K562 (cell line): ENCODE measurements around the gene SYNGR3. TPM values are rescaled to one million over a fixed set of nuclear protein-coding genes. Genes with fewer than 3 reads are reported as not detected.

Experiments used
- ARID1B ChIP-seq: fragments of 450-650 bp; IDR thresholded peaks from 2 replicates; pipeline ENCODE4 v1.6.1; 2016; ENCODE audit warnings: antibody characterized with exemption, mild to moderate bottlenecking, inconsistent platforms
- FIP1L1 ChIP-seq: fragments of 200-400 bp; formaldehyde crosslinking; IDR thresholded peaks from 2 replicates; pipeline ENCODE4 v1.6.1; 2018; ENCODE audit warnings: mild to moderate bottlenecking, low read depth, low read length; ENCODE audit not compliant: poor library complexity, severe bottlenecking
- FOS ChIP-seq: IDR thresholded peaks from 3 replicates; pipeline ENCODE4 v1.6.1; 2011; ENCODE audit not compliant: insufficient read length; ENCODE audit errors: extremely low read depth
- PCBP2 ChIP-seq: fragments of 200-400 bp; formaldehyde crosslinking; IDR thresholded peaks from 2 replicates; pipeline ENCODE4 v1.6.1; 2018; ENCODE audit warnings: low read length, low read depth, mild to moderate bottlenecking, moderate library complexity; ENCODE audit not compliant: poor library complexity, severe bottlenecking
- POU5F1 ChIP-seq: fragments of 150-350 bp; IDR thresholded peaks from 2 replicates; pipeline ENCODE4 v1.6.1; 2014; ENCODE audit warnings: borderline replicate concordance, low read length, low read depth, mild to moderate bottlenecking; ENCODE audit not compliant: partially characterized antibody
- RERE ChIP-seq: sonication (generic); formaldehyde crosslinking; IDR thresholded peaks from 2 replicates; pipeline ENCODE4 v1.8.0; 2023; ENCODE audit warnings: missing genetic modification reagents, mild to moderate bottlenecking, borderline replicate concordance
- RREB1 ChIP-seq: fragments of 250-450 bp; sonication (Bioruptor Pico); IDR thresholded peaks from 2 replicates; pipeline ENCODE4 v1.4.0; 2020
- TFAP4 ChIP-seq: sonication (generic); formaldehyde crosslinking; IDR thresholded peaks from 2 replicates; pipeline ENCODE4 v1.8.0; 2022; ENCODE audit warnings: missing genetic modification reagents, mild to moderate bottlenecking, moderate library complexity, borderline replicate concordance
- ZBTB7A ChIP-seq: IDR thresholded peaks from 2 replicates; pipeline ENCODE4 v1.6.1; 2011; ENCODE audit warnings: low read depth, mild to moderate bottlenecking, low read length, moderate library complexity, borderline replicate concordance; ENCODE audit not compliant: control insufficient read depth
- ZNF174 ChIP-seq: fragments of 250-450 bp; sonication (Bioruptor Pico); IDR thresholded peaks from 2 replicates; pipeline ENCODE4 v1.4.0; 2020; ENCODE audit warnings: mild to moderate bottlenecking
- polyA plus RNA-seq, 8 experiments: library from polyadenylated mRNA; depleted of rRNA in 4 of 8; stranded (reverse) in 5 of 8; unstranded in 3 of 8; fragments of >200 nt; fragmentation: Nextera tagmentation in 2 of 8; fragmentation: Illumina TruSeq in 1 of 8; extraction: Ambion mirVana in 2 of 8; extraction: Trizol in 1 of 8; gene quantifications; 2 replicates each; pipeline versions ENCODE4 v1.2.1 to v1.2.3, GENCODE V29; 2011 to 2014; ENCODE audit warnings: inconsistent platforms in 1 of 8, missing spikeins in 1 of 8
- total RNA-seq, 7 experiments: library from RNA; depleted of rRNA in 6 of 7; stranded (reverse); fragments of >200 nt in 6 of 7; fragmentation: Illumina TruSeq in 2 of 7; extraction: Trizol in 2 of 7; gene quantifications; 2 replicates each; pipeline versions ENCODE4 v1.2.1 to v1.2.3, GENCODE V29; 2011 to 2021; ENCODE audit warnings: low replicate concordance in 1 of 7

The SYNGR3 gene
- total and polyA plus RNA-seq, 9 of the 15 experiments (the other 6 are each of a cell fraction or from before 2014, with no cell fraction given), result 3.7 to 69.2 (median 36.3) TPM

- peak; percentile 80; the same call in 1 of the 2 replicates for TF ChIP-seq TFAP4
- peak; percentile 91; the same call in 1 of the 2 replicates for TF ChIP-seq ZBTB7A
- TF ChIP-seq POU5F1, result no peak
- TF ChIP-seq RREB1 (CRISPR knock-in tag), result no peak
- TF ChIP-seq FOS, result no peak
- no peak for TF ChIP-seq FIP1L1
- TF ChIP-seq ZNF174 (CRISPR knock-in tag), result no peak
- 0 out of 2 replicates have a peak, but pooled peaks have one; percentile 81 for TF ChIP-seq RERE
- TF ChIP-seq ARID1B, result peak; percentile 28; the same call in 1 of the 2 replicates
- TF ChIP-seq PCBP2, result no peak
These were observed 773 bp downstream of the SYNGR3 start (continued) for GRCh38 chr16:1990351-1991134.
